HEK293 (cell line): ENCODE results near the gene TPRA1.

ENCODE experiments used
- CTCF ChIA-PET: fragments of 350-600 bp; formaldehyde crosslinking; extraction: SDS; loops from one replicate; lab custom pipeline; 2021; ENCODE audit warnings: antibody characterized with exemption; lab: Yijun Ruan, JAX
- POLR2A ChIA-PET: fragments of 300-600 bp; formaldehyde crosslinking; extraction: SDS; loops from one replicate; lab custom pipeline; 2020; ENCODE audit warnings: antibody characterized with exemption, inconsistent platforms; lab: Yijun Ruan, JAX
- H3K27ac ChIP-seq: fragments of 200-500 bp; sonication (Bioruptor generic); 2 replicates; pipeline ENCODE4 v1.5.1; 2014; ENCODE audit warnings: low read depth, low read length, control low read depth, inconsistent platforms; ENCODE audit errors: extremely low read depth
- H3K36me3 ChIP-seq, 2 experiments: fragments of 200-500 bp in 1 of 2; sonication (Bioruptor generic) in 1 of 2; 1 replicate in 1 of 2; 2 replicates in 1 of 2; pipeline ENCODE4 v1.5.1; 2014 to 2017; ENCODE audit warnings: inconsistent platforms in 2 of 2, low read length in 2 of 2; ENCODE audit not compliant: control insufficient read depth in 2 of 2, insufficient read depth in 1 of 2
- H3K4me1 ChIP-seq: fragments of 200-500 bp; sonication (Bioruptor generic); 2 replicates; pipeline ENCODE4 v1.5.1; 2014; ENCODE audit warnings: mild to moderate bottlenecking, low read length, inconsistent platforms; ENCODE audit not compliant: control insufficient read depth, insufficient read depth
- H3K4me3 ChIP-seq: 2 replicates; pipeline ENCODE4 v1.5.1; 2011; ENCODE audit warnings: low read depth, mild to moderate bottlenecking, control low read depth, low read length, moderate library complexity
- H3K9me3 ChIP-seq: fragments of 200-500 bp; sonication (Bioruptor generic); 2 replicates; pipeline ENCODE4 v1.5.1; 2014; ENCODE audit warnings: low read depth, low read length, inconsistent platforms; ENCODE audit not compliant: control insufficient read depth, insufficient read depth
- CTCF ChIP-seq: fragments of 450-650 bp; formaldehyde crosslinking; IDR thresholded peaks from 2 replicates; pipeline ENCODE4 v1.5.1; 2016; ENCODE audit warnings: missing biosample characterization, missing genetic modification characterization
- EGR2 ChIP-seq: fragments of 450-650 bp; formaldehyde crosslinking; IDR thresholded peaks from 2 replicates; pipeline ENCODE4 v1.5.1; 2016; ENCODE audit warnings: low read depth, missing biosample characterization, missing genetic modification characterization
- HIC1 ChIP-seq: fragments of 450-650 bp; formaldehyde crosslinking; IDR thresholded peaks from 2 replicates; pipeline ENCODE4 v1.5.1; 2016; ENCODE audit warnings: missing biosample characterization, missing genetic modification characterization
- HOXC10 ChIP-seq: sonication (generic); formaldehyde crosslinking; IDR thresholded peaks from 2 replicates; pipeline ENCODE4 v1.8.1; 2023; ENCODE audit warnings: mild to moderate bottlenecking, missing genetic modification reagents
- KLF8 ChIP-seq: fragments of 450-650 bp; formaldehyde crosslinking; IDR thresholded peaks from 2 replicates; pipeline ENCODE4 v1.5.1; 2016; ENCODE audit warnings: missing biosample characterization, missing genetic modification characterization
- MYNN ChIP-seq: fragments of 450-650 bp; formaldehyde crosslinking; IDR thresholded peaks from 2 replicates; pipeline ENCODE4 v1.5.1; 2016; ENCODE audit warnings: missing biosample characterization, missing genetic modification characterization, borderline replicate concordance
- SP3 ChIP-seq: fragments of 450-650 bp; formaldehyde crosslinking; IDR thresholded peaks from 2 replicates; pipeline ENCODE4 v1.5.1; 2016; ENCODE audit warnings: missing biosample characterization, missing genetic modification characterization
- TRIM28 ChIP-seq: IDR thresholded peaks from 2 replicates; pipeline ENCODE4 v1.6.1; 2011; ENCODE audit warnings: low read length, control low read depth, borderline replicate concordance
- ZBTB17 ChIP-seq: fragments of 450-650 bp; formaldehyde crosslinking; IDR thresholded peaks from 2 replicates; pipeline ENCODE4 v1.5.1; 2016; ENCODE audit warnings: missing biosample characterization, missing genetic modification characterization
- ZEB2 ChIP-seq: fragments of 450-650 bp; formaldehyde crosslinking; IDR thresholded peaks from 2 replicates; pipeline ENCODE4 v1.5.1; 2016; ENCODE audit warnings: missing biosample characterization, missing genetic modification characterization
- ZFHX2 ChIP-seq: fragments of 450-650 bp; formaldehyde crosslinking; conservative IDR thresholded peaks from 2 replicates; pipeline ENCODE4 v1.5.1; 2016; ENCODE audit warnings: missing biosample characterization, missing genetic modification characterization
- ZFP69B ChIP-seq: fragments of 450-650 bp; formaldehyde crosslinking; IDR thresholded peaks from 2 replicates; pipeline ENCODE4 v1.5.1; 2016; ENCODE audit warnings: missing biosample characterization, missing genetic modification characterization
- ZIC2 ChIP-seq: fragments of 450-650 bp; formaldehyde crosslinking; IDR thresholded peaks from 2 replicates; pipeline ENCODE4 v1.5.1; 2016; ENCODE audit warnings: missing biosample characterization, missing genetic modification characterization
- ZNF2 ChIP-seq: fragments of 450-650 bp; formaldehyde crosslinking; IDR thresholded peaks from 2 replicates; pipeline ENCODE4 v1.5.1; 2016; ENCODE audit warnings: missing biosample characterization, missing genetic modification characterization
- ZNF366 ChIP-seq: fragments of 450-650 bp; formaldehyde crosslinking; conservative IDR thresholded peaks from 2 replicates; pipeline ENCODE4 v1.5.1; 2016; ENCODE audit warnings: missing biosample characterization, missing genetic modification characterization
- ZNF404 ChIP-seq: fragments of 450-650 bp; formaldehyde crosslinking; IDR thresholded peaks from 2 replicates; pipeline ENCODE4 v1.5.1; 2017; ENCODE audit warnings: missing biosample characterization, missing genetic modification characterization
- ZNF585B ChIP-seq: fragments of 450-650 bp; formaldehyde crosslinking; IDR thresholded peaks from 2 replicates; pipeline ENCODE4 v1.5.1; 2016; ENCODE audit warnings: missing biosample characterization, missing genetic modification characterization
- ZNF600 ChIP-seq: fragments of 450-650 bp; formaldehyde crosslinking; IDR thresholded peaks from 2 replicates; pipeline ENCODE4 v1.5.1; 2016; ENCODE audit warnings: missing biosample characterization, missing genetic modification characterization
- ZNF626 ChIP-seq: fragments of 450-650 bp; sonication (Bioruptor Pico); formaldehyde crosslinking; IDR thresholded peaks from 2 replicates; pipeline ENCODE4 v1.5.1; 2018; ENCODE audit warnings: missing biosample characterization, missing genetic modification characterization, inconsistent platforms
- ZNF629 ChIP-seq: fragments of 450-650 bp; formaldehyde crosslinking; IDR thresholded peaks from 2 replicates; pipeline ENCODE4 v1.5.1; 2017; ENCODE audit warnings: missing biosample characterization, missing genetic modification characterization
- ZNF654 ChIP-seq: fragments of 450-650 bp; formaldehyde crosslinking; IDR thresholded peaks from 2 replicates; pipeline ENCODE4 v1.5.1; 2016; ENCODE audit warnings: low read depth, missing biosample characterization, missing genetic modification characterization
- ZNF660 ChIP-seq: fragments of 450-650 bp; IDR thresholded peaks from 2 replicates; pipeline ENCODE4 v1.5.1; 2018; ENCODE audit warnings: missing biosample characterization, mild to moderate bottlenecking, missing genetic modification characterization
- ZNF785 ChIP-seq: fragments of 450-650 bp; formaldehyde crosslinking; IDR thresholded peaks from 2 replicates; pipeline ENCODE4 v1.5.1; 2016; ENCODE audit warnings: missing biosample characterization, missing genetic modification characterization
- ZNF791 ChIP-seq: fragments of 450-650 bp; formaldehyde crosslinking; IDR thresholded peaks from 2 replicates; pipeline ENCODE4 v1.5.1; 2016; ENCODE audit warnings: missing biosample characterization, missing genetic modification characterization
- ZSCAN16 ChIP-seq: fragments of 450-650 bp; formaldehyde crosslinking; IDR thresholded peaks from 2 replicates; pipeline ENCODE4 v1.5.1; 2016; ENCODE audit warnings: missing biosample characterization, missing genetic modification characterization
- ZSCAN23 ChIP-seq: fragments of 450-650 bp; formaldehyde crosslinking; IDR thresholded peaks from 2 replicates; pipeline ENCODE4 v1.5.1; 2016; ENCODE audit warnings: missing biosample characterization, missing genetic modification characterization
- ZSCAN4 ChIP-seq: fragments of 450-650 bp; formaldehyde crosslinking; IDR thresholded peaks from 2 replicates; pipeline ENCODE4 v1.5.1; 2017; ENCODE audit warnings: missing biosample characterization, missing genetic modification characterization
- ZXDB ChIP-seq: fragments of 450-650 bp; formaldehyde crosslinking; IDR thresholded peaks from 2 replicates; pipeline ENCODE4 v1.5.1; 2016; ENCODE audit warnings: missing biosample characterization, missing genetic modification characterization

The TPRA1 gene

DNA sequence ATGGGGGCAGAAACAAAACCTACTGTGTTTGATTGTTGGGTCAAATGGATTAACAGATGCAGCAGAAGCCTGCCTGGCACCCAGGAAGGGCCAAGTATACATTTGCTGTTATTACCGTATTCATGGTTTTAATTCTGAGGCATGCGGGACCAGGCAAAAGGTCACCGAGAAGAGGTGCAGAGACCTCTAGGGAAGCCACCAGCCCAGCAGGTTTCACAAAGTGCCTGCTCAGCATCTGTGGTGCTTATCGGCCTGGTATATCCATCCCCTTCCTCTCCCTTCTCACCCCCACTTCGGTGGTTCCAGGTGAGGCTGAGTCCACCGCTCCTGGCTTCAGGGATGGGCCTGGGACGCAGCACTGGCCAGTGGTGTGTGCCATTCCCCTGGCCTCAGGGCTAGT is 13.1 kb downstream of the TPRA1 start (continued):
- TF ChIP-seq KLF8 (no peak), HIC1 (tag by site-specific recombination) (no peak), ZFP69B (tag by site-specific recombination) (no peak), ZNF626 (tag by site-specific recombination) (no peak), HOXC10 (CRISPR knock-in tag) (no peak), ZNF629 (tag by site-specific recombination) (no peak), MYNN (tag by site-specific recombination) (no peak), ZNF404 (tag by site-specific recombination) (no peak)

DNA sequence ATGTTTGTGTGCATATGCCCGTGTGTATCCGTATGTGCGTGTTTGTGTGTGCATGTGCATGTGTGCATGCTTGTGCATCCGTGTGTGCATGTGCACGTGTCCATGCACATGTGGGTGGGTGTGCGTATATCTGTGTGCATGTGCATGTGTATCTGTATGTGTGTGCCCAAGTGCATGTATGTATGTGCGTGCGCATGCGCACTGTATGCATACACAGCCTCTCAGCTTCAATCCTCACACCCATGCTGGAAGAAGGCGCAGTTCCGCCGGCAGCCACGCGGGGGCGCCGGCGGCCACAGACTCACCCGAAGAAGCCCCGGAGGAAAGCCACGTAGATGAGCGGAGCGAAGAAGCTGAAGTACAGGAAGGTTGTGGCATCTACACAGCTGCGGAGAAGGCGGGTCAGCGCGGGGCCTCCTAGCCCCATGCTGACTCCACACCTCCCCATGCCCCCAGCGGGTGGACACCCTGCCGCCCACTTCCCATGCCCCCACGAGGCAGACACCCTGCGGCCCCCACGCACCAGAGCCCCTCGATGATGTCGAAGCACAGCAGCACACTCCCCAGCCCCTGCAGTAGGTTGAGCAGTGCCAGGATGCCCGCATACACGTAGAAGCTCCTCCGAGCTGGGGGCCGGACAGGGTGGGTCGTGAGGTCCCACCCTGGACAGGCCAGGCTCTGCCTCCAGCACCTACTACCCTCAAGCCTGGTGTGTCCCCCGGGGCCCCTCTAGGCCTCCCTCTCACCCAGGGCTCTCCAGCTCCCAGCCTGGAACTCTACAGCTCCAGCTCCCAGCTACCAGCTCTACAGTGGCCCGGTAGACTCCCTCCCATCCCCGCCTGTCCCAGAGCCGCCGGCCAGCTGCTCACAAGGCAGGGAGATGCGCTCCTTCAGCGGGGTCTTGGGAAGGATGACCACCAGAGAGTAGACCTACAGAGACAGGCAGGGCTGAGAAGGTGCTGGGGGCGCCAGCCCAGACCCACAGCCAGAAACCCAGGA is 15.4 kb downstream of the TPRA1 start:
- ChIA-PET CTCF (interaction anchor here (0.5 to 2.2 kb wide), 31 partner anchors 8 to 560 kb away, joined by 3 to 17 read pairs (median 5); partner anchors contain the start of gene TPRA1), POLR2A (interaction anchor here (0.5 to 1.6 kb wide), 6 partner anchors 8 to 38 kb away, joined by 3 to 4 read pairs (median 3); partner anchors contain the start of gene TPRA1)
- H3K36me3 ChIP-seq: peaks cover 0 to 86% of the 10 kb centered on the region in 2 experiments; a peak in 1 of 3 replicates
- no peaks in the 10 kb centered on the region for H3K9me3 ChIP-seq
- H3K4me1 ChIP-seq: no peaks in the 10 kb centered on the region
- no peak overlapping the region for H3K27ac ChIP-seq
- H3K4me3 ChIP-seq: no peak overlapping the region
- TF ChIP-seq ZNF791 (no peak), ZNF585B (tag by site-specific recombination) (no peak), ZSCAN16 (tag by site-specific recombination) (no peak), ZSCAN23 (no peak), SP3 (tag by site-specific recombination) (0 out of 2 replicates have a peak, but pooled peaks have one; percentile 17), ZFHX2 (tag by site-specific recombination) (0 out of 2 replicates have a peak, but pooled peaks have one; percentile 18), ZSCAN4 (tag by site-specific recombination) (peak; percentile 85), ZBTB17 (0 out of 2 replicates have a peak, but pooled peaks have one; percentile 19), ZNF660 (tag by site-specific recombination) (peak; percentile 26; the same call in 1 of the 2 replicates), ZNF600 (tag by site-specific recombination) (peak; percentile 75; the same call in 1 of the 2 replicates), TRIM28 (peak; percentile 74; the same call in 1 of the 2 replicates), ZNF366 (tag by site-specific recombination) (no peak), ZXDB (tag by site-specific recombination) (peak; percentile 59), ZEB2 (tag by site-specific recombination) (no peak), ZNF654 (tag by site-specific recombination) (peak; percentile 48), ZIC2 (tag by site-specific recombination) (peak; percentile 78), ZNF785 (no peak), HIC1 (tag by site-specific recombination) (0 out of 2 replicates have a peak, but pooled peaks have one; percentile 16), CTCF (tag by site-specific recombination) (peak; percentile 87), ZNF2 (tag by site-specific recombination) (peak; percentile 35; the same call in 1 of the 2 replicates), EGR2 (0 out of 2 replicates have a peak, but pooled peaks have one; percentile 8)
